Kidney epithelial cell (primary cell): ENCODE results near the gene TBC1D24. TPM values are rescaled to one million over a fixed set of nuclear protein-coding genes. Genes with fewer than 3 reads are reported as not detected.

Source experiments
- DNase-seq: peaks from one replicate; pipeline ENCODE4 v3.0.0-alpha.2; 2010; ENCODE audit warnings: low read depth
- H3K27me3 ChIP-seq: 2 replicates; pipeline ENCODE4 v1.6.0; 2011; ENCODE audit warnings: low read length; ENCODE audit not compliant: control insufficient read depth, insufficient read depth
- H3K36me3 ChIP-seq: 2 replicates; pipeline ENCODE4 v1.5.1; 2011; ENCODE audit warnings: low read length; ENCODE audit not compliant: control insufficient read depth, insufficient read depth
- H3K4me3 ChIP-seq: 2 replicates; pipeline ENCODE4 v1.5.1; 2011; ENCODE audit warnings: low read depth, mild to moderate bottlenecking, control low read depth, low read length
- total RNA-seq: library from RNA; depleted of rRNA; stranded (reverse); fragments of >200 nt; gene quantifications from 2 replicates; pipeline ENCODE4 v1.2.3, GENCODE V29; 2015
- TF ChIP-seq, protein P1 (sequence below): IDR thresholded peaks from 2 replicates; pipeline ENCODE4 v1.5.1; 2011; ENCODE audit warnings: mild to moderate bottlenecking, moderate library complexity, low read length, control low read depth, inconsistent platforms; ENCODE audit not compliant: insufficient read depth, poor library complexity, severe bottlenecking

TBC1D24 gene
- 14.5 and 15.9 TPM in 2 replicates for total RNA-seq

DNA sequence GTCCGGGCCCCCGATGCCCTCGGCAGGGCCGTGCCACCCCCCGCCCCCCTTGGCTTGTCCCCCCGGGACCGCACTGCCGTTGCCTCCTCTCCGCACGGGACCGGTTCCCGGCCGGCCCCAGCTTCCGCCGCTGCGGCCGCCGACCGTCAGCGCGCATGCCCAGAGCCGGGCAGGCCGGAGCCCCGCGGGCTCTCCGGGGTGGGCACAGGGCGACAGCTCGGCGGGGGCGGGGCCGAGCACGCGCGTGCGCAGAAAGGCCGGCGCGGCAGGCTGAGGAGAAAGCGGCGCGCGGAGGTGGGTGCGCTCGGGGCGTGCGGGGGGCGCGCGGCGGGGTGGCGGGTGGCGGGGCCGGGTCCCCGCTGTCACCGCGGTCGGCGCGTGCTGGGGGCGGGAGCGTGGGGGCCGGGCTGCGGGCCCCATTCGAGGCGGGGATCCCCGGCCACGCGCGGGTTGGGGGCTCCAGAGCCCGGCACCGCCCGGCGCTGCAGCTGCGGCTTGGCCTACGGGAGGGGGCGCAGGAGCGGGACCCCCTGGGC, at the start of gene TBC1D24:
TBC1D24 (plus strand) TSS at position 251 of the 536 bp plus-strand sequence. CDS start 21,022 bp downstream, outside the sequence.
- TF ChIP-seq, protein P1, sequence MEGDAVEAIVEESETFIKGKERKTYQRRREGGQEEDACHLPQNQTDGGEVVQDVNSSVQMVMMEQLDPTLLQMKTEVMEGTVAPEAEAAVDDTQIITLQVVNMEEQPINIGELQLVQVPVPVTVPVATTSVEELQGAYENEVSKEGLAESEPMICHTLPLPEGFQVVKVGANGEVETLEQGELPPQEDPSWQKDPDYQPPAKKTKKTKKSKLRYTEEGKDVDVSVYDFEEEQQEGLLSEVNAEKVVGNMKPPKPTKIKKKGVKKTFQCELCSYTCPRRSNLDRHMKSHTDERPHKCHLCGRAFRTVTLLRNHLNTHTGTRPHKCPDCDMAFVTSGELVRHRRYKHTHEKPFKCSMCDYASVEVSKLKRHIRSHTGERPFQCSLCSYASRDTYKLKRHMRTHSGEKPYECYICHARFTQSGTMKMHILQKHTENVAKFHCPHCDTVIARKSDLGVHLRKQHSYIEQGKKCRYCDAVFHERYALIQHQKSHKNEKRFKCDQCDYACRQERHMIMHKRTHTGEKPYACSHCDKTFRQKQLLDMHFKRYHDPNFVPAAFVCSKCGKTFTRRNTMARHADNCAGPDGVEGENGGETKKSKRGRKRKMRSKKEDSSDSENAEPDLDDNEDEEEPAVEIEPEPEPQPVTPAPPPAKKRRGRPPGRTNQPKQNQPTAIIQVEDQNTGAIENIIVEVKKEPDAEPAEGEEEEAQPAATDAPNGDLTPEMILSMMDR = no peak
- H3K27me3 ChIP-seq = peaks cover 9% of the 10 kb centered on the region
- peak; percentile 42 for DNase-seq
- H3K36me3 ChIP-seq = no peaks in the 10 kb centered on the region
- peak within 1 kb of the TSS; percentile 81 for H3K4me3 ChIP-seq

DNA sequence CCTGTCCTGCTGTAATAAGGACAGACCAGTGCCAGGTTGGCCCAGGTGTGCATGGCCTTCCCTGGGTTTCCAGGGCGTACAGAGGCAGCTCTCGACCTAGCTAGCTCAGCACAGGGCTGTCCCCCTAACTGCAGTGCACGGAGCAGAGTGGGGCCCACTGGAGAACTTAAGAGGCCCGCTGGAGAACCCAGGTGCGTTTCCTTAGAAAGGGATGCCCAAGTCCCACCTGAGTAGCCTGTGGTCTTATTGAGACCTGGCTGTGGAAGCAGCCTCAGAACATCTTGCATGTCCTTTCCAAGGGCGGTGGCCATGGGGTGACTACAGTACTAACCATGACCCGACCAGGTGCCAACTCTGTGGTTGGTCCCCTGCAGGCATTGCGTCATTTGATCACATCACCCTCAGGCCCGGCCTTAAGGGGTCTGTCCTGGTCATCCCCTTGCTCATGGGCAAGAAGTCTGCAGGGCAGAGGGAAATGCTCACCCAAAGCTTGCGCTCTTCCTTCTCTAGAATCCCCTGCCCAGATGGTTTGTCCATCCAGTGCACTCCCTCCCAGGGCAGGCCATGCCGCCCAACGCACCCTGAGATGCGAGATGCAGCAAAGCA, 49.0 kb upstream of the TBC1D24 start:
- no peak for DNase-seq
- Histone ChIP-seq H3K4me3 (no peak overlapping the region), H3K27me3 (no peaks in the 10 kb centered on the region), H3K36me3 (no peaks in the 10 kb centered on the region)
- TF ChIP-seq, protein P1 = no peak

DNA sequence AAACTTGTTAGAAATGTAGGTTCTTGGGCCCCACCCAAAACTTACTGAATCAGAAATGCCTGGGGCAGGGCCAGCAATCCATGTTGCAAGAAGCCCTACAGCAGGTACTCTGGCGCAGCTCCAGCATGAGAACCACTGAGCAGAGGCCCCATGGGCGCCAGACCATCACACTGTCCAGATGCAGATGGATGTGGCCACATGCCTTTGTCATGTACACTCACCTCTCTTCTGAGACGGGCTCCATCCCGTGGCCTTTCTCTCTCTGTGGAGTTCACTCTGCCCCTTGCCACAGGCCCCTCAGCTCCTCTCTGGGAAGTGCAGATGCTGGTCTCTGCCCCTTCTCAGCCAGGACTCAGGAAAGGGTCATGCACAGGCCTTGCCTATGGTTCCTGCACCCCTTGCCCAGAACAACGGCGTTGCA, 48.0 kb upstream of the TBC1D24 start:
- TF ChIP-seq, protein P1 = no peak
- no peaks in the 10 kb centered on the region for H3K27me3 ChIP-seq
- no peak overlapping the region for H3K4me3 ChIP-seq
- no peak for DNase-seq
- H3K36me3 ChIP-seq = no peaks in the 10 kb centered on the region

DNA sequence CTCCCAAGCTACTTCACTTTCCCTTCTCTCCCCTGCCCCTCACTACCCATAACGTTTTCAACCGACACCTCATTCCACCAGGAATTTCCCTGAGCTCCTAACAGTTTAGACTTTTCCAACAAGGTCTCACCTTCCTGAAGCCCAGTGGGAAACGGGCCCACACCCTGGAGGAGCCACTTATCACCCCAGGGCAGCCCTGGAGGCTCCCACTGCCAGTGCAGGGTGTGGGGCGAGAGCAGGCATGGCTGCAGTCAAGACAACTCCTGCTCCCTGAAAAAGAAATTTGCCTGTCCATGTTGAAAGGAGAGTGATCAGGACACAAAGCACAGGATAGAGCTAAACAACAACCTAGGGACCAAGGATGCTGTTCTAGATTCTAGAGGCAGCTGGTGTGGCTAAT, 47.4 kb upstream of the TBC1D24 start:
- no peak overlapping the region for H3K4me3 ChIP-seq
- no peaks in the 10 kb centered on the region for H3K36me3 ChIP-seq
- DNase-seq = no peak
- TF ChIP-seq, protein P1 = no peak
- no peaks in the 10 kb centered on the region for H3K27me3 ChIP-seq

DNA sequence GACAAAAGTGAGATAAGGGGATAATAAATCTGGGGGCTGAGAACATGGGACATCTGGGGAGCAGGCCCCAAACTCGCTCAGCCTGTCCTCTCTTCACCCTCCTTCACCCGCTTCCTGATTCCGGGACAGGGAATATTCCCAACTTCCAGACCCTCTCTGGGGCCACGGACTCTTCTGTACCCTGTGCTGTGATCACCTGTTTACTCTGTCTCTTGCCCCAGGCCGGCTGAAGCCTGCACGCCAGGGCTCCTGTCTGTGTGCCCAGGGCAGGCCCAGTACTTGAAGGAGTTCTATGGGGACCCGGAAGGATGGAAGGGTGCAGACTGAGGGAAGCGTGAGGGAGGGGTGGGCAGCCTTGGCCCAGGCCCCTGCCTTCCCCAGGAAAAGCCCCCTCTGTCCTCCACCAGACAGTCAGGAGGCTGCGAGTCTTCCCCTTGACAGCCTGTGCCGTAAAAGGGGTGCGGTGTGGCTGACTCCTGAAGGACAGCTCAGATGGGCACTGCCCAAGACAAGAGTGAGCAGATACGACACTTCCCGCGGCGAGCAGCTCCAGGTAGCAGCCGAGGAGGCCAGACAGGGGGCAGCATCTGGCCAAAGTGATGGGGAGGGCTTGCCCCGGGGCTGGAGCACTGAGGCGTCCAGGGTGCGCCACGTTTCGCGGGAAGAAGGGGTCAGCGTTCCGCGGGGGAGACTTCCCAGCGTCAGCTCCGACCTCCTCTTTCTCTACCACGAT, 46.7 kb upstream of the TBC1D24 start:
- Histone ChIP-seq H3K36me3 (no peaks in the 10 kb centered on the region), H3K4me3 (peak overlapping the region; percentile 66), H3K27me3 (no peaks in the 10 kb centered on the region)
- no peak for DNase-seq
- TF ChIP-seq, protein P1 = peak; percentile 50
